ENCODE measurements around the gene TRIM9.

GRCh38 chr14:50936016-50936340 is 158.9 kb downstream of the TRIM9 start:
- TF ChIP-seq OSR1 (CRISPR knock-in tag; IDR thresholded peaks at IDR 0.05) (no peak), RARB (CRISPR knock-in tag; IDR thresholded peaks at IDR 0.05) (no peak), ESRRG (CRISPR knock-in tag; IDR thresholded peaks at IDR 0.05) (no peak), ARNTL (CRISPR knock-in tag; IDR thresholded peaks at IDR 0.05; ENCODE audit: borderline replicate concordance, low read depth) (no peak), TOX (CRISPR knock-in tag; IDR thresholded peaks at IDR 0.05; ENCODE audit: borderline replicate concordance) (no peak), ZNF565 (CRISPR knock-in tag; conservative IDR thresholded peaks at IDR 0.05; ENCODE audit: low read depth) (no peak), TSHZ2 (CRISPR knock-in tag; IDR thresholded peaks at IDR 0.05) (no peak), PATZ1 (CRISPR knock-in tag; IDR thresholded peaks at IDR 0.05; ENCODE audit: borderline replicate concordance) (no peak), PPARA (CRISPR knock-in tag; IDR thresholded peaks at IDR 0.05; ENCODE audit: borderline replicate concordance) (no peak)
